Measurements from ENCODE around the gene BRD7. TPM values are rescaled to one million over a fixed set of nuclear protein-coding genes. Genes with fewer than 3 reads are reported as not detected.

Gene BRD7
- total and polyA plus RNA-seq, 2 of the 4 experiments (the other 2 are of a cell fraction): 24.8 to 29.9 TPM

DNA sequence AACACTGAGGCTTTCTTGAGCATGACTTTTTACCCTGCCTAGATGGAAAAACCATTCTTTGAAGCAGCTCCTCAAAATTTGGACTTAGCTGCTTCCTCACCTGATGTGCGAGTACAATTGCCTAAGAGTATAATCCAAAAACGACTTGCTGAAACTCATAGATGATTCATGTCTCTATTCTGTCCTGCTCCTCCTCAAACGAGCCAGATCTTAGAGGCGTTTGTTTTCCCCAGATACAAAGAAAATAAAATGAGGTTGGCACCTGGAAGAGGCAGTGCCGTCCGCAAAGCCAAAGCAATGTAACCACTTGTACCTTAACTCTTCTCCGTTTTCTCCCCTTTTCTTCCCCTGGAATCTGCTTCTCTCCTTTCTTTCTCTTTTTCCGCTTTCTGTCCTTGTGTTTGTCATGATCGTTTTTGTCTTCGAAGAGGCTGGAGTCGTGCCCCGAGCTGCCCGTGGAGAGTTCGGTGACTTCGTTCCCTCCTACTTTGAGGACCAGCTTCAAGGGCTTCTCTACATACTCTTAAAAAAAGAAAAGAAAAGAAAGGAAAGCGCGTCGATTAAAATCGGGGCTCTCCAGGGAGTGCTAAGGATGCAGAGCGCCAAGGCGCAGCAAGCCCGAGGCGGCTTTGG lies 895 bp downstream of the BRD7 start (continued):
- TF ChIP-seq, protein P1, sequence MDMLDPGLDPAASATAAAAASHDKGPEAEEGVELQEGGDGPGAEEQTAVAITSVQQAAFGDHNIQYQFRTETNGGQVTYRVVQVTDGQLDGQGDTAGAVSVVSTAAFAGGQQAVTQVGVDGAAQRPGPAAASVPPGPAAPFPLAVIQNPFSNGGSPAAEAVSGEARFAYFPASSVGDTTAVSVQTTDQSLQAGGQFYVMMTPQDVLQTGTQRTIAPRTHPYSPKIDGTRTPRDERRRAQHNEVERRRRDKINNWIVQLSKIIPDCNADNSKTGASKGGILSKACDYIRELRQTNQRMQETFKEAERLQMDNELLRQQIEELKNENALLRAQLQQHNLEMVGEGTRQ (IDR thresholded peaks at IDR 0.05; ENCODE audit: low read depth, low read length): no peak

DNA sequence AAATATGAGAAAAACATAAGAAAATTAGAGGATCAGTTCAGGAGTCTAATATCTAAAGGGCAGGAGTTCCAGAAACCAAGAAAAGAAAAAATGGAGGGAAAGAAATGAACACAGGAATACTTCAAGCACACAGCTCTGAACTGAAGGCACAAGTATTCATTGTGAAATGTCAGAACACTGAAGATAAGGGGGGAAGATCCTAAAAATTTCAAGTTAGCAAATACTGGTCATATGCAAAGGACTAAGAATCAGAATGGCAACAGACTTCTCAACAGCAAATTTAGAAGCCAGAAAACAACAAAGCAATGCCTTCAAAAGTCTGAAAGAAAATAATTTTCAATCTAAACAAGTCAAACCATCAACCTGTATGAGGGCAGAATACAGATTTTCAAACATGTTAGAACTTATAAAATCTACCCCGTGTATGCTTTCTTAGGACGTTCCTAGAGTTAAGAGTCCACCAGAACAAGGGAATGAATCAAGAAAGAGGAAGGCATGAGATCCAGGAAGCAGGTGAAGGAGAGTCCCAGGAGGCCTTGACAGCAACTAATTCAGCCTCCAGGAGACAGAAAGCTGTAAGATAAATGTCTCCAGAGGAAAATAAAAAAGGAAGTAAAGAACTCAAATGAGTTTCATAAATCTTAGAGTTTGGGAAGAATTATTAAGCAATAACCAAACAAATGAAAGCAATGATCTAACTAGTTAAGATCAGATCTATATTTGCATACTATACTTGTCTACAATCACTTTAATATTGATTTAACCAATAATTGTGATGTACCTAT lies 2.8 kb downstream of the BRD7 start:
- no peak for ATAC-seq (ENCODE audit: low read depth)
- no peak overlapping the region for H3K4ac ChIP-seq (ENCODE audit: low read depth, low read length)
- no peaks in the 10 kb centered on the region; the same call in 1 of the 2 replicates for H3K4me1 ChIP-seq (ENCODE audit: control insufficient read depth, insufficient read depth, low read length)
- H3K9me1 ChIP-seq (ENCODE audit: insufficient read depth, low read length): no peaks in the 10 kb centered on the region; the same call in 1 of the 2 replicates
- H3K18ac ChIP-seq (ENCODE audit: low read depth, low read length): no peak overlapping the region
- WGBS, 2 experiments (ENCODE audit: extremely low coverage in 2 of 2, insufficient read length in 1 of 2): no CpG with 5 or more reads among the region's 2 CpGs
- H3K27ac ChIP-seq (ENCODE audit: insufficient read depth, low read length): no peak overlapping the region
- H3K23ac ChIP-seq (ENCODE audit: low read depth, low read length): no peak overlapping the region
- no peak overlapping the region for H2BK20ac ChIP-seq (ENCODE audit: low read depth, low read length)
- H3K27me3 ChIP-seq (ENCODE audit: control insufficient read depth, insufficient read depth, low read length): peaks cover 5% of the 10 kb centered on the region
- CTCF ChIA-PET: no interaction called here
- H3K79me1 ChIP-seq (ENCODE audit: low read depth in 1 of 2, low read length in 2 of 2): peaks cover 35 to 38% of the 10 kb centered on the region in 2 experiments
- no peak overlapping the region for H3K14ac ChIP-seq (replicated peaks; ENCODE audit: low read depth, low read length)
- TF ChIP-seq CEBPB (IDR thresholded peaks at IDR 0.05; ENCODE audit: low read depth, low read length) (0 out of 2 replicates have a peak, but pooled peaks have one; percentile 2), BHLHE40 (IDR thresholded peaks at IDR 0.05; ENCODE audit: low read depth, low read length) (no peak)
- no peak overlapping the region for H4K5ac ChIP-seq (ENCODE audit: low read depth, low read length)
- no peak overlapping the region for H2AK5ac ChIP-seq (ENCODE audit: low read depth, low read length)
- peaks cover 24% of the 10 kb centered on the region for H3K36me3 ChIP-seq (ENCODE audit: control insufficient read depth, insufficient read depth, low read length)
- peaks cover 11% of the 10 kb centered on the region; the same call in 1 of the 2 replicates for H4K20me1 ChIP-seq (ENCODE audit: insufficient read depth, low read length)
- no peak for DNase-seq
- in situ Hi-C loops (cut with MboI; ENCODE audit: low sequenced_read_pairs): loop anchor here (25.0 kb wide), 1 partner anchor 279 kb away; no protein-coding TSS in a partner anchor
- H3K4me2 ChIP-seq (ENCODE audit: low read depth, low read length): no peak overlapping the region
- intact Hi-C loops (cut with micrococcal nuclease): loop anchor here (2.0 to 5.0 kb wide), 2 partner anchors 135 to 339 kb away; partner anchors contain the start of gene CNEP1R1
- H2AFZ ChIP-seq (replicated peaks; ENCODE audit: low read length, poor library complexity): no peak overlapping the region
- H2BK5ac ChIP-seq (ENCODE audit: low read depth, low read length, poor library complexity, severe bottlenecking): no peak overlapping the region
- H3K9ac ChIP-seq (ENCODE audit: low read depth, low read length): no peak overlapping the region
- H3K9me3 ChIP-seq (ENCODE audit: control insufficient read depth, insufficient read depth, low read length): no peaks in the 10 kb centered on the region
- no peak overlapping the region for H4K8ac ChIP-seq (ENCODE audit: low read depth in 2 of 2, low read length in 2 of 2)
- H2BK120ac ChIP-seq (ENCODE audit: low read depth, low read length): no peak overlapping the region
- BruUV-seq (replicated peaks): no TSS peak
- dilution Hi-C loops (cut with HindIII; ENCODE audit: low sequenced_read_pairs, unreplicated experiment): no loop called here
- H2AK9ac ChIP-seq (replicated peaks; ENCODE audit: low read depth, low read length, poor library complexity): no peak overlapping the region
- H3K56ac ChIP-seq (ENCODE audit: extremely low read depth, insufficient read depth, low read length): no peak overlapping the region
- POLR2A ChIA-PET (ENCODE audit: unreplicated experiment): no interaction called here
- no peak overlapping the region for H3K4me3 ChIP-seq (ENCODE audit: insufficient read depth, low read depth, low read length)
- H4K91ac ChIP-seq (ENCODE audit: insufficient read depth, low read depth, low read length): no peak overlapping the region
- H2BK15ac ChIP-seq (ENCODE audit: low read depth, low read length): no peak overlapping the region

All from IMR-90 (cell line).